IgD-negative memory B cell (primary cell): ENCODE data around the gene COLEC11. TPM values are rescaled to one million over a fixed set of nuclear protein-coding genes. Genes with fewer than 3 reads are reported as not detected.
"Not testable (repeated sequence)": the region's sequence is repeated elsewhere in the genome, so short reads cannot be mapped to it uniquely, and the experiment has no call there.

Experiments
- H3K27ac Mint-ChIP-seq, 3 donors: one replicate each; pipeline ENCODE4 v1.8.0; 2020 to 2022; ENCODE audit warnings: mild to moderate bottlenecking in 3 of 3, mixed read lengths in 3 of 3, moderate library complexity in 1 of 3
- H3K27me3 Mint-ChIP-seq: one replicate; pipeline ENCODE4 v1.8.0; 2021; ENCODE audit warnings: mixed read lengths
- H3K36me3 Mint-ChIP-seq: one replicate; pipeline ENCODE4 v1.8.0; 2020; ENCODE audit warnings: mild to moderate bottlenecking, mixed read lengths
- H3K4me1 Mint-ChIP-seq, 3 donors: one replicate each; pipeline ENCODE4 v1.8.0; 2020 to 2022; ENCODE audit warnings: mixed read lengths in 3 of 3, mild to moderate bottlenecking in 1 of 3
- H3K4me3 Mint-ChIP-seq, 4 donors: one replicate each; pipeline ENCODE4 v1.8.0; 2020 to 2022; ENCODE audit warnings: mild to moderate bottlenecking in 4 of 4, mixed read lengths in 4 of 4, moderate library complexity in 3 of 4
- H3K9me3 Mint-ChIP-seq, 3 donors: one replicate each; pipeline ENCODE4 v1.8.0; 2020 to 2021; ENCODE audit warnings: mixed read lengths in 3 of 3, mild to moderate bottlenecking in 1 of 3
- polyA plus RNA-seq: library from polyadenylated mRNA; unstranded; fragments of 300-500 nt; fragmentation: Illumina TruSeq; gene quantifications from one replicate; pipeline ENCODE4 v1.2.3, GENCODE V29; 2021

Gene COLEC11
- polyA plus RNA-seq, 1 donor from 2014 or later = not detected

GRCh38 chr2:3651691-3652648 lies 57.1 kb downstream of the COLEC11 start:
- Mint-ChIP-seq H3K27ac (peak overlapping the region; percentile 46 to 96 (median 88)), H3K27me3 (peaks cover 1% of the 10 kb centered on the region), H3K36me3 (peaks cover 5% of the 10 kb centered on the region), H3K9me3 (no peaks in the 10 kb centered on the region), H3K4me3 (peak overlapping the region; percentile 79 to 97 (median 90)), H3K4me1 (peaks cover 10 to 13% (median 12%) of the 10 kb centered on the region in 3 donors)

GRCh38 chr2:3652896-3653625 lies 58.1 kb downstream of the COLEC11 start:
- Mint-ChIP-seq H3K36me3 (peaks cover 5% of the 10 kb centered on the region), H3K4me1 (peaks cover 10 to 13% (median 12%) of the 10 kb centered on the region in 3 donors), H3K27ac (peak overlapping the region in 1 of 3 donors; percentile 88), H3K27me3 (peaks cover 1% of the 10 kb centered on the region), H3K9me3 (no peaks in the 10 kb centered on the region), H3K4me3 (peak overlapping the region in 1 of 4 donors; percentile 79)

- Mint-ChIP-seq H3K36me3 (peaks cover 5% of the 10 kb centered on the region), H3K27me3 (peaks cover 1% of the 10 kb centered on the region), H3K4me1 (peaks cover 10 to 13% (median 12%) of the 10 kb centered on the region in 3 donors), H3K9me3 (no peaks in the 10 kb centered on the region), H3K27ac (peak overlapping the region in 1 of 3 donors; percentile 55), H3K4me3 (peak overlapping the region in 1 of 4 donors; percentile 60)
Observed at GRCh38 chr2:3654011-3654410, 59.1 kb downstream of the COLEC11 start.

- H3K27me3 Mint-ChIP-seq = no peaks in the 10 kb centered on the region
- H3K4me1 Mint-ChIP-seq = peaks cover 10 to 13% (median 12%) of the 10 kb centered on the region in 3 donors
- peaks cover 5% of the 10 kb centered on the region for H3K36me3 Mint-ChIP-seq
- H3K9me3 Mint-ChIP-seq = no peaks in the 10 kb centered on the region
- H3K27ac Mint-ChIP-seq = no peak overlapping the region
- peak overlapping the region in 1 of 4 donors; percentile 60 for H3K4me3 Mint-ChIP-seq
Observed at GRCh38 chr2:3654531-3655225, 59.8 kb downstream of the COLEC11 start.

- H3K36me3 Mint-ChIP-seq = peaks cover 7% of the 10 kb centered on the region
Observed at GRCh38 chr2:3655871-3656761, 61.2 kb downstream of the COLEC11 start.

GRCh38 chr2:3656762-3657721 lies 62.1 kb downstream of the COLEC11 start:
- Mint-ChIP-seq H3K4me3 (peak overlapping the region in 1 of 4 donors; percentile 63), H3K27me3 (peaks cover 3% of the 10 kb centered on the region), H3K36me3 (peaks cover 7% of the 10 kb centered on the region), H3K9me3 (peaks cover 0 to 2% (median 0%) of the 10 kb centered on the region in 3 donors), H3K27ac (peak overlapping the region in 2 of 3 donors; percentile 43 to 90), H3K4me1 (peaks cover 3 to 11% (median 10%) of the 10 kb centered on the region in 3 donors)

More at GRCh38 chr2:3655871-3656761, 61.2 kb downstream of the COLEC11 start:
- peak overlapping the region in 1 of 3 donors; percentile 90 for H3K27ac Mint-ChIP-seq
- peaks cover 0 to 2% (median 0%) of the 10 kb centered on the region in 3 donors for H3K9me3 Mint-ChIP-seq
- H3K4me1 Mint-ChIP-seq = peaks cover 9 to 13% (median 12%) of the 10 kb centered on the region in 3 donors
- H3K4me3 Mint-ChIP-seq = no peak overlapping the region
- H3K27me3 Mint-ChIP-seq = peaks cover 3% of the 10 kb centered on the region

- peaks cover 0 to 2% (median 0%) of the 10 kb centered on the region in 3 donors for H3K9me3 Mint-ChIP-seq
- H3K27me3 Mint-ChIP-seq = peaks cover 3% of the 10 kb centered on the region
- peaks cover 0 to 10% (median 10%) of the 10 kb centered on the region in 3 donors for H3K4me1 Mint-ChIP-seq
- peaks cover 4% of the 10 kb centered on the region for H3K36me3 Mint-ChIP-seq
- H3K4me3 Mint-ChIP-seq = peak within 1 kb of the TSS in 1 of 4 donors; percentile 63
- peak within 1 kb of the TSS in 2 of 3 donors; percentile 68 to 90 for H3K27ac Mint-ChIP-seq
Observed at GRCh38 chr2:3657881-3658280, 63.0 kb downstream of the COLEC11 start, which contains the start of gene ALLC. Gene ALLC (plus strand): TSS chr2:3658200. CDS start chr2:3671158, 12,958 bp downstream.

- peaks cover 3% of the 10 kb centered on the region for H3K27me3 Mint-ChIP-seq
- peaks cover 2% of the 10 kb centered on the region for H3K36me3 Mint-ChIP-seq
- H3K4me1 Mint-ChIP-seq = peaks cover 0 to 10% (median 7%) of the 10 kb centered on the region in 3 donors
- H3K27ac Mint-ChIP-seq = peak overlapping the region in 2 of 3 donors; percentile 54 to 68
- peaks cover 0 to 2% (median 0%) of the 10 kb centered on the region in 3 donors for H3K9me3 Mint-ChIP-seq
- H3K4me3 Mint-ChIP-seq = peak overlapping the region in 3 of 4 donors; percentile 2 to 35 (median 9)
Observed at GRCh38 chr2:3659447-3660432, 64.8 kb downstream of the COLEC11 start.

GRCh38 chr2:3660640-3661039 lies 65.7 kb downstream of the COLEC11 start:
- H3K9me3 Mint-ChIP-seq, H3K27me3 Mint-ChIP-seq, H3K36me3 Mint-ChIP-seq: not testable (repeated sequence)
- Mint-ChIP-seq H3K4me3 (peak overlapping the region in 3 of 4 donors; percentile 2 to 75 (median 35)), H3K4me1 (peaks cover 0 to 10% (median 7%) of the 10 kb centered on the region in 3 donors), H3K27ac (peak overlapping the region in 1 of 3 donors; percentile 68)

- Mint-ChIP-seq H3K9me3 (peaks cover 2 to 6% (median 4%) of the 10 kb centered on the region in 3 donors), H3K27me3 (peaks cover 3% of the 10 kb centered on the region), H3K4me1 (peaks cover 0 to 10% (median 7%) of the 10 kb centered on the region in 3 donors), H3K36me3 (peaks cover 3% of the 10 kb centered on the region), H3K4me3 (peak overlapping the region in 3 of 4 donors; percentile 31 to 58 (median 49)), H3K27ac (peak overlapping the region in 2 of 3 donors; percentile 47 to 68)
Observed at GRCh38 chr2:3661149-3661660, 66.3 kb downstream of the COLEC11 start.

- peak overlapping the region in 2 of 4 donors; percentile 49 to 58 for H3K4me3 Mint-ChIP-seq
- H3K27ac Mint-ChIP-seq = peak overlapping the region in 2 of 3 donors; percentile 47 to 68
- H3K9me3 Mint-ChIP-seq = peaks cover 2 to 6% (median 4%) of the 10 kb centered on the region in 3 donors
Observed at GRCh38 chr2:3662239-3662638, 67.3 kb downstream of the COLEC11 start.

More at GRCh38 chr2:3662239-3662638, 67.3 kb downstream of the COLEC11 start:
- Mint-ChIP-seq H3K27me3 (peaks cover 6% of the 10 kb centered on the region), H3K4me1 (peaks cover 0 to 10% (median 7%) of the 10 kb centered on the region in 3 donors), H3K36me3 (peaks cover 3% of the 10 kb centered on the region)
